ENCODE measurements around the gene TMEM229B.
A peak's percentile ranks its signal among the peaks of the same experiment; 100 is the strongest.

TMEM229B gene

DNA sequence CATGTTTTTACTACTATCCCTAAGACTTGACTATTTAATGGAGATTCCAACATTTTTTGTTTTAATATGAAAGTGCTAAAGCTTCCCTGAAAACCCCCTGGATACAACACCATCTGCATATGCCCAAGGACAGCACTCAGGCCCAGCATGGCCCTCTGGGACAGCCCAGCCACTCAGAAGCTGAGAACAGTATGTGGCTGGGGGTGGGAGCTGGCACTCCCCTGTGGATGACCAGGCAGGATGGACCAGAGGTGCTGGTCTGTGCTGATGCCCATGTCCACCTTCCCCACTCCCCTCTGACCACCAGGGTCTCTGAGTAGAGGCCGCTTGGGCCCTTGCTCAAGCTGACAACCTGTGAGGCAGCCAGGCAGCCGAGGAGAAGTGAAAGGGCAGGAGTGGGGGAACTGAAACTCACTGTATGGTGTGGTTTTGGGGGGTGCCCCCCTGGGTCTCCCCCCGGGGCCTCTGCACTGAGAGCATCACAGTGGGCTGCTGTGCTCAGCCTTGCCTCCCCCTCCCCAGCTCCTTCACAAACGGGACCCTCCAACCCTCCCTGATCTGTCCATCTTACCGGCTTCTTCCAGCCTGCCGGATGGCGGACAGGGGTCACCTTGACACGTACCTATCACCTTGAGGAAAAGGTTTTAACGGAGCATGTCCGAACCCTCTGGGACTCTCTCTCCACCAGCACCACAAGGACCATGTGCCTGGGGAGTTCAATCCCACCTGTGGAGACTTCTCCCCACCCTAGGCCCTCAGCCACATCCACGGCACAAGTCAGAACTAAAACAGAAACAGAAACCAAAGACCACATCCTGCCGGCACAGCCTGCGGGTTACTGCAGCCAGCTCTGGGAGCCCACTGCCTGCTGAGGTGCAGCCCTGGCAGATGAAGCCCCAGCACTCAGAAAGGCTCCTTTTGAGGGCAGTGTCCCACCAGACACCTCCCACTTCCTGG, at the start of gene TMEM229B:
TMEM229B (minus strand) TSS at position 785 of the 957 bp plus-strand sequence. CDS start 14,798 bp downstream, outside the sequence.
- peak; percentile 62 for DNase-seq (ENCODE audit: low read depth)

DNA sequence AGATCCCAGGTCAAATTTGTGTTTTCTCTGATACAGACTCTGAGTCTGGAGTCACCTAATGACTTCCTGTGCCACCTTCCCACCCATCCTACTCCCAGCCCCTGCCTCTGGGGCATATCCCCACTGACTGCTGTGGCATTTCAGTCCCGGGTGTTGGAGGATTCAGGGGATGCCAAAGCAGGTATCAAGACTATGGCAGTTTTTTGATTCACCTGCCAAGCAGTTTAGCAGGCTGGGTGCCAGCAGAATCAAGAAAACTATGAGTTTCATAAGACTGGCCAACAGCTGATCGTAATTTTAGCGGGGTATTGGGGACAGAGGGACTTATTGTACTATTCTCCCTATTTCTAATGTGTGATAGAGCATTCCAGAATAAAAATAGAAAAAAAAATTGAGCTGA, 49.2 kb upstream of the TMEM229B start:
- no peak for DNase-seq (ENCODE audit: low read depth)

DNA sequence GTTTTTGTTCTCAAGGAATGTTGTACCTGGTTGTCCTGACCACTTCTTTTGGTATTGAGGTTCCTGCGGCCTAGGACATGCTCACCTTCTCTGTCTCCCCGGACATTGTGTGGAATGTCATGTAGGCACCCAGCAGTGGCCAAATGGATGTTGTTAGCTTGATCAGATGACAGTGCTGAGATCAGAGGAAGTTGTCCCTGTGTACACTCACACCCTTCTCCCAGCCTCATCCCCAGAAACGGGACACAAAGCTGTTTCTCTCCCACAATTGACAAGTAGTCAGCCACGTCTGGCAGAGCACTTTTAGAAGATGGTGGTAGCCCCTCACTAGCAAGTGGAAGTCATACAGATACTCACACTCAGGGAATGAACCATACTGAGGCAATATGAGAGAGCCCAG, 47.6 kb upstream of the TMEM229B start:
- DNase-seq (ENCODE audit: low read depth) = no peak

GRCh38 chr14:67533754-67534085, 45.2 kb upstream of the TMEM229B start:
- no peak for DNase-seq (ENCODE audit: low read depth)

GRCh38 chr14:67532998-67533753, 44.7 kb upstream of the TMEM229B start, which contains the start of gene PLEKHH1:
Gene PLEKHH1 (plus strand): TSS chr14:67533290. CDS start chr14:67541868, 8,578 bp downstream.
- DNase-seq (ENCODE audit: low read depth) = peak; percentile 20

DNA sequence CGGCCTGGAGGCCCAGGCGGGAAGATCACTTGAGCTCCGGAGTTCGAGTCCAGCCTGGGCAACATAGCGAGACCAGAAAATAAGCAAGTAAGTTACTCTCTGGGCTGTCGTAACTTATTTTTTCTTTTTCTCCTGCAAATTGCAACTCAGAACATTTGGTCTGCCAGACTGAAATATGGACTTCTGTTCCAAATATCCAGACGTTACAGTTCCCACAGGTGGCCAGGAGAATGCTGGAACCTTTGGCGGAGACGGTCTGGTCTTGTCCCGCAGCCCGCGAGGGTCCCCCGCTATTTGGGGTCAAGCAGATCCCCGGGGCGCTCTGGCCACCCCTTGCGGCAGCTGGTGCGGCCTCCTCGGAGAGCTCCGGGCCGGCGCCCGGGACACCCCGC, 44.1 kb upstream of the TMEM229B start:
- no peak for DNase-seq (ENCODE audit: low read depth)

DNA sequence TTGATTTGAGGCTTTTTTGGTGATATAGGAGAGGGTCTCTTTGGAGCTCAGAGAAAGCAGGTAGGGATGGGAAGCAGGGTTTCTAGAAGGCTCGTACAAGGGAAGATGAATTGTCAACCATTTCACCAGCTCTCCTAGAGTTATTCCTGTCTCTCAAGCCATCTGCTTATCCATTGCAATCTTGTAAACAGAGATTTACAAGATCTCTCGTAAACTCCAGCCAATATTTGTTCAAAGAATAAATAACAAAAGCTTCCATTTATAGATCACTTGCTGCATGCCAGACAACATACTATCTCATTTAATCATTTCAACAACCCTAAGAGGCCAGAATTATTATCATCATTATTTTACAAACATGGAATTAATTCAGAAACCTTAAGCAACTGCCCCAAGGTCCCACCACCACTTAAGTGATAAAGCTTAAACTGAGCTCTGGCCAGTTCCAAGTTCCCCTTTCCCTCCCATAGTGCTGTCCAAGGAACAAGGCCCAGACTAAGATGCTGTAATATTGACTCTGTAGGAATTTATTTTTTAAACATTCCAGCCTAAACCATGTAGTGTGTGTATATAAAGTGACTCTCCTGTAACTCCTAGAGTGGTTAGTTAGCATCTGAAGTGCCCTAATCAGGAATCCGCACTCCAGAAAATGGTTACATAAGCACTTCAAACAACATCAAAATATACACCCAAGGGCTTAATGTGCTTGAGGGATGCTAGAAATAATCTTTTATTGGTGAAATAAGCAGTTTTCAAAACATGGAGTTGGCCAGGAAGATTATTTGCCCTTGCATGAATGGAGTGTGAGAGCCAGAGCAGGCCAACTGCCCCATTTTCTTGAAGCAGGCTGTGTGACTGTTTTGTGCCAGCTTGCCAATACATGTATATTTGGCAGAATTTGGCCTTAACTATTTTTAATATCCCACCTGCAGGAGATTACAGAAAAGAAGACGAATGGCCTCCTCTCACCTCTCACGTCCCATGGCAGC, 41.7 kb upstream of the TMEM229B start:
- no peak for DNase-seq (ENCODE audit: low read depth)

- DNase-seq (ENCODE audit: low read depth) = no peak
Measured at GRCh38 chr14:67528276-67528675, 39.8 kb upstream of the TMEM229B start.

DNA sequence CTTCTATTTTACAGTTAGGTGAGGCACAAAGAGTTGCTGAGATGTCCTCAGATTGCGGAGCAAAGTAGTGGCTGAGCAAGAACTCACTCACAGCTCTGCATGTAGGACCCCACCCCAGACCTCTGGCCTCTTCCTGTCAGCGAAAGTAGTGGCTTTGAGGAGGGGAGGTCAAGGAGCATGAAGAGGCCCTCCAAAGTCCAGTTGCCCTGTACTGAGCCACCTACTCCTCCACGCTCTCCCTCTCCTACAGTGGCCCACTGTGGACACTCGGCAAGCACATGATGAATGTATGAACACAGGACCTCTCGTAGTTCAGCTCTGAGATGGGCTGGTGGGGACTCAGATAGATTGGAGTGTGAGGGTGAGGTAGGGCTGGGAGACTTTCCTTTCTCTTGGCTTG, 39.2 kb upstream of the TMEM229B start:
- DNase-seq (ENCODE audit: low read depth) = no peak

GRCh38 chr14:67526676-67527459, 38.3 kb upstream of the TMEM229B start:
- DNase-seq (ENCODE audit: low read depth) = no peak

DNA sequence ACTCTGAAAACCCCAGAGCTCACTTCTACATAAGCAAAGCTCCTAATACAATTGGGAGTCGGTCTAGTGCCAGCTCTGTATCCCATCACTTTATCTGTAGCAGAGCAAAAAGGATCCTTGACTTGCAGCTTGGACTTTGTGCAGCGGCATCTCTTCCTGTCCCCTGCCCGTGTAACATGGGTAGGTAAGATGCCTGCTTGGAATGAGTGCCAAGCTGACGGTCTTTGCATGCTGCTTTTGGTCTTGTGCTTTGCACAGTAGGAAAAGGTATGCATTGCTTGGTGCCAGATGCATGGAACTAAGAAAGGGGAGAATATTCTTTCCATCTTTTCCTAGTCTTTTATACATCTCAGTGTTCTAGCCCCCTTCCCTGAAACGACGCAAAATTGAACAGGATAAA, 37.7 kb upstream of the TMEM229B start:
- no peak for DNase-seq (ENCODE audit: low read depth)

- DNase-seq (ENCODE audit: low read depth) = no peak
Measured at GRCh38 chr14:67525389-67525788, 36.9 kb upstream of the TMEM229B start.

GRCh38 chr14:67524634-67524963, 36.1 kb upstream of the TMEM229B start:
- no peak for DNase-seq (ENCODE audit: low read depth)

DNA sequence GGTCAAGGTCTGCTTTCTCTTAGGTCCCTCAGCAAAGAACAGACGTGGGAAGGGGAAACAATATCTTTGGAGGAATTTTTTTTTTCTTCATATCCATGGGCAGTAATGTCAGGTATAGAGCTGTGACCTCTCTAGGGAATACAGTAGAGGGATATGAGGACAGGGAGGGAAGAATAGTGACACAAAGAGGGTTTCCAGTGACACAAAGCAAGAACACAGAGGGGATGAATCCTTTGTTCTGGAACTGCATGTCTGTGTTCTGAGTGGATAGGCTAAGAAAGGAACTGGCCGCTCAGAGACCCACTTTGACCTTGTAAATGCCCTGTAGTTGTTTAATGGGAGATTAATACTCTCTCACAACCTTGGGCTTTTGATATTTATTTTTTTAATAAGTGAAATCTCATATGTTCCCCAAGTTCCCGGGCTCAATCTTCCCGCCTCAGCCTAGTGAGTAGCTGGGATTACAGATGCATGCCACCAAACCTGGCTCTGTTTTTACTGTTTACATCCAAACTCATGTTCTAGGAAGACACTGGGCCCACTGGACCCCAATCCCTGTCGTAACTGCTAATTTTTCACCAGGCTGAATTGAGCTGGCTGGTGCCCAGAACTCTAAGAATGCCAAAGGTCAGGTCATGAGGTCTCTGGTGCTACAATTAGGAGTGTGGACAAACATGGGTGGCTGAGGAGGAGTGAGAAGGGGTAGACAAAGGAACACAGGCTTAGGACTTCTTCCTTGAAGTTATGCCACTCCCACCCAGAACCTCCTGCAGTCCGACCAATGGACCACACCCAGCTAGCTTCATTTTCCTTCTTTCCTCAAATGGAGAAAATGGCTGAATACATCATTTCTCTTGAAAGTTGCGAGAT, 35.5 kb upstream of the TMEM229B start:
- no peak for DNase-seq (ENCODE audit: low read depth)

DNA sequence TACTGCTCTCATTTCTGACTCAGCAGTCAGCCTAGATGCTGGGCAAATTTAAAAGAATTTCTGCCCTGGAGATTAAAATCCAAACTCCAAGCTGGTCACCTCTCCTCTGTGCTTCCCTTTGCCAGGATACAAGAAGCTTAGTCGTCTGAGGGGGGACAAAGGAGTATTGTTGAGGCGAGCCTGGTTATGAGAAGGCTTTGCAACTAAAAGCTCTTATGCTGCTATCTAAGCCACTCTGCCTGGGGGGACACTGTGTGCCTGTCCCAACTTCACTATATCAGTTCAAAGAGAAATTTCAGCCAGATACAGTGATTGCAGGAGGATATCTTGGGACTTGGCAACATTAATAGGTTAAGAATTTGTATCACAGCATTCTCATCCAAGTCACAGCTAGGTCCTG, 33.7 kb upstream of the TMEM229B start:
- no peak for DNase-seq (ENCODE audit: low read depth)

DNA sequence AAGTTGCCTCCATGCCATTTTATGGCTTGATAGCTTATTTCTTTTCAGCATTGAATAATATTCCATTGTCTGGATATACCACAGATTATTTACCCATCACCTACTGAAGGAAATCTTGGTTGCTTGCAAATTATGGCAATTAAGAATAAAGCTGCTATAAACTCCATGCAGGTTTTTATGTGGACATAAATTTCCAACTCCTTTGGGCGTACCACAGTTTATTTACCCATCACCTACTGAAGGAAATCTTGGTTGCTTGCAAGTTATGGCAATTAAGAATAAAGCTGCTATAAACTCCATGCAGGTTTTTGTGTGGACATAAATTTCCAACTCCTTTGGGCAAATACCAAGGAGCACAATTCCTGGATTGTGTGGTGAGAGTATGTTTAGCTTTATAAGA, 32.0 kb upstream of the TMEM229B start:
- no peak for DNase-seq (ENCODE audit: low read depth)

GRCh38 chr14:67519406-67519805, 30.9 kb upstream of the TMEM229B start:
- DNase-seq (ENCODE audit: low read depth) = no peak

DNA sequence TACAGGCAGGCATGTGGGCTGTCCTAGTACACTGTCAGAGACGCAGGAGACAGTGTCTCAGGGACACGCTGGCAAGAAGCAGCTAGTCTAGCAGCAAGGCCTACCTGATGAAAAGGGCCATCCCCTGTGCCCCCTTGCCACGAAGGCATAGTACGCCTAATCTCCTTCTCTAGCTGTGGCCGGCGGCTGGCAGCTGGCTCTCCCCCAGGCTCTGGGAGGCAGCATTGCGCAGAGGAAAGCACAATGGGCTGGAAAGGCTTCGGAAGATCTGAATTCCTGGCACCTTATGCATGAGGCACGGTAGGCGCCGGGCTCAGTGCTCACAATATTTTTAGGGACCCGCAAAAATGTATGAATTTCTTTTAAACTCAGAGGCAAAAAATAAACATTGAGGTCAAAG, 28.6 kb upstream of the TMEM229B start:
- DNase-seq (ENCODE audit: low read depth) = no peak

- DNase-seq (ENCODE audit: low read depth) = no peak
Measured at GRCh38 chr14:67516676-67517075, 28.2 kb upstream of the TMEM229B start.

DNA sequence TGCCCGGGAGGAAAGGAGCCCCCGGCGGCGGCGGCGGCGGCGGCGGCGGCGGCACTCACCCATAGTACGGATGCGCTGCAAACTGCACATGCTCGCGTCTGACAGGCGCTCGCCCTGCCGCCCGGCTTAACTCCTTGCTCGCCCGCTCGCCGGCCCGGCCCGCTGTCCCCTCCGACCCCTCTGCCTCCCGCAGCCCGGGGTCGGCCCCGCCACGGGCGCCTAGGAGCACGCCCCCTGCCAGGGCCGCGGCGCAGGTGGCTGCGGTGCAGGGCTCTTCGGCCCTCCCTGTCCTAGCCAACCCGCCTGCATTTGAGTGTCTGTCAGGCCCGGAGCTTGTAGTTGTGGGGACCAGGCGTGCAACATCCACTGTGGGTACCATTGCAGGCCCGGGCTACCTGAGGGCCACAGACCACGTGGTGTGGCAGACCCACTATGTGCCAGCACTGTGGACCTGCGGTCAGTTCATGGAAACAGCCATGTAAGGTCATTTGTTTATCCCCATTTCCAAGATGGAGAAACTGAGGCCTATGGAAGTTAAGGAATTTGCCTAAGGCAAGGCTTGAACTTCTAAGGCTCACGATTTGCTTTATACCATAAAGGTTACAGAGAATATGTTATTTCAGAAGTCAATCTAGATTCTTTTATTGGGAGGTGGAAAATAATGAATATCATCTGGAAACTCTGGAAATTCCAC, 27.0 kb upstream of the TMEM229B start:
- DNase-seq (ENCODE audit: low read depth) = peak; percentile 18

All from activated T-helper 1 cell treated with Interleukin-2 at 50 U/mL for 16 hours (primary cell).